ENCODE measurements around the gene PPM1H. TPM values are rescaled to one million over a fixed set of nuclear protein-coding genes. Genes with fewer than 3 reads are reported as not detected.
"Not testable (repeated sequence)": the region's sequence is repeated elsewhere in the genome, so short reads cannot be mapped to it uniquely, and the experiment has no call there.

PPM1H gene
- total RNA-seq, 1 donor from 2014 or later: 4.0 TPM

GRCh38 chr12:62912644-62913043, 22.3 kb downstream of the PPM1H start:
- DNase-seq (ENCODE audit: low spot score): no peak
- intact Hi-C loops (cut with DNase I): no loop called here

GRCh38 chr12:62911286-62911685, 23.7 kb downstream of the PPM1H start:
- no peak for DNase-seq (ENCODE audit: low spot score)
- intact Hi-C loops (cut with DNase I): no loop called here

- no peak for DNase-seq (ENCODE audit: low spot score)
- intact Hi-C loops (cut with DNase I): no loop called here
Observed at GRCh38 chr12:62910549-62911169, 24.3 kb downstream of the PPM1H start.

GRCh38 chr12:62909340-62909739, 25.6 kb downstream of the PPM1H start:
- intact Hi-C loops (cut with DNase I): no loop called here
- DNase-seq (ENCODE audit: low spot score): no peak

- intact Hi-C loops (cut with DNase I): no loop called here
- no peak for DNase-seq (ENCODE audit: low spot score)
Observed at GRCh38 chr12:62908674-62909073, 26.3 kb downstream of the PPM1H start.

GRCh38 chr12:62907561-62907960, 27.4 kb downstream of the PPM1H start:
- intact Hi-C loops (cut with DNase I): no loop called here
- no peak for DNase-seq (ENCODE audit: low spot score)

- intact Hi-C loops (cut with DNase I): no loop called here
- no peak for DNase-seq (ENCODE audit: low spot score)
Observed at GRCh38 chr12:62907078-62907477, 27.9 kb downstream of the PPM1H start.

- intact Hi-C loops (cut with DNase I): no loop called here
- DNase-seq (ENCODE audit: low spot score): no peak
Observed at GRCh38 chr12:62903151-62903550, 31.8 kb downstream of the PPM1H start.

GRCh38 chr12:62900686-62901272, 34.2 kb downstream of the PPM1H start:
- DNase-seq (ENCODE audit: low spot score): no peak
- intact Hi-C loops (cut with DNase I): no loop called here

GRCh38 chr12:62899568-62900390, 35.2 kb downstream of the PPM1H start:
- intact Hi-C loops (cut with DNase I): no loop called here
- DNase-seq (ENCODE audit: low spot score): no peak

- intact Hi-C loops (cut with DNase I): no loop called here
- DNase-seq (ENCODE audit: low spot score): no peak
Observed at GRCh38 chr12:62898526-62898925, 36.4 kb downstream of the PPM1H start.

GRCh38 chr12:62895351-62895877, 39.5 kb downstream of the PPM1H start:
- intact Hi-C loops (cut with DNase I): no loop called here

GRCh38 chr12:62893276-62893675, 41.7 kb downstream of the PPM1H start:
- no peak for DNase-seq (ENCODE audit: low spot score)
- intact Hi-C loops (cut with DNase I): no loop called here

More at GRCh38 chr12:62895351-62895877, 39.5 kb downstream of the PPM1H start:
- no peak for DNase-seq (ENCODE audit: low spot score)

- intact Hi-C loops (cut with DNase I): no loop called here
- no peak for DNase-seq (ENCODE audit: low spot score)
Observed at GRCh38 chr12:62891805-62892549, 43.0 kb downstream of the PPM1H start.

GRCh38 chr12:62888454-62889110, 46.4 kb downstream of the PPM1H start:
- DNase-seq (ENCODE audit: low spot score): no peak
- intact Hi-C loops (cut with DNase I): no loop called here

- DNase-seq (ENCODE audit: low spot score): no peak
- intact Hi-C loops (cut with DNase I): no loop called here
Observed at GRCh38 chr12:62886796-62887195, 48.2 kb downstream of the PPM1H start.

GRCh38 chr12:62885242-62885641, 49.7 kb downstream of the PPM1H start:
- intact Hi-C loops (cut with DNase I): no loop called here
- no peak for DNase-seq (ENCODE audit: low spot score)

GRCh38 chr12:62884832-62885231, 50.1 kb downstream of the PPM1H start:
- intact Hi-C loops (cut with DNase I): not testable (repeated sequence)

GRCh38 chr12:62882696-62883095, 52.3 kb downstream of the PPM1H start:
- intact Hi-C loops (cut with DNase I): no loop called here
- no peak for DNase-seq (ENCODE audit: low spot score)

More at GRCh38 chr12:62884832-62885231, 50.1 kb downstream of the PPM1H start:
- DNase-seq (ENCODE audit: low spot score): not testable (repeated sequence)

All from cardiac septum (tissue), 1 donor.